Measurements from ENCODE around the gene CD27.

Gene CD27

DNA sequence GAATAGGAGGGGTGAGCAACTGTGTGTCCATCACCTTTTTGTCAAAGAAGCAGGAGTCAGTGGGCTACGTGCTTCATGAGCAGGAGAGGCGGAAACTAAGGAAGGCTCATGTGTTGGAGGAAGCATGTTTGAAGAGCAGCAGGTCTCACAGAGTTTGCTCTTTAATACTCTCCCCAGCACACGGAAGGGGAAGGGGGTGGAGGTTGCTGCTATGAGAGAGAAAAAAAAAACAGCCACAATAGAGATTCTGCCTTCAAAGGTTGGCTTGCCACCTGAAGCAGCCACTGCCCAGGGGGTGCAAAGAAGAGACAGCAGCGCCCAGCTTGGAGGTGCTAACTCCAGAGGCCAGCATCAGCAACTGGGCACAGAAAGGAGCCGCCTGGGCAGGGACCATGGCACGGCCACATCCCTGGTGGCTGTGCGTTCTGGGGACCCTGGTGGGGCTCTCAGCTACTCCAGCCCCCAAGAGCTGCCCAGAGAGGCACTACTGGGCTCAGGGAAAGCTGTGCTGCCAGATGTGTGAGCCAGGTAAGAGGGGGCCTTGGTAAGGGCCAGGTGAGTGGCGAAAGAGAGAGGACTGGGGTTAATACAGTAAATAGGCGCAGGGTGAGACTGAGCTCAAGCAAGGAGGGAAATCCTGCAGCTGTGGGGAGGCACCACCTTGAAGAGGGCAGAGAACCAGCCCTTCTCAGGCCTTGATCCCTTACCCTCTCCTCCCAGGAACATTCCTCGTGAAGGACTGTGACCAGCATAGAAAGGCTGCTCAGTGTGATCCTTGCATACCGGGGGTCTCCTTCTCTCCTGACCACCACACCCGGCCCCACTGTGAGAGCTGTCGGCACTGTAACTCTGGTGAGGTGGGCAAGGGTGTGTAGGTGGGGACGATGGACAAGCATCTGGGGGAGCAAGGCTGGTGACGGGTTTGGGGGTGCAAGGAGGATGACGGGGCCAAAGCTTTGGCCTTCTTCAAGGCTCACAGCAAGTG is at the start of gene CD27:
Gene CD27 (plus strand): TSS at position 252 of the 985 bp plus-strand sequence. CDS start 141 bp downstream, at position 393.
- Mint-ChIP-seq H3K4me3 (peak within 1 kb of the TSS; percentile 97), H3K27me3 (no peaks in the 10 kb centered on the region), H3K4me1 (peaks cover 54% of the 10 kb centered on the region), H3K27ac (peak within 1 kb of the TSS; percentile 93), H3K9me3 (no peaks in the 10 kb centered on the region), H3K36me3 (peaks cover 17% of the 10 kb centered on the region)
- peak; percentile 67 for ATAC-seq (ENCODE audit: low read depth)
- DNase-seq (ENCODE audit: low spot score in 2 of 2) = no peak

DNA sequence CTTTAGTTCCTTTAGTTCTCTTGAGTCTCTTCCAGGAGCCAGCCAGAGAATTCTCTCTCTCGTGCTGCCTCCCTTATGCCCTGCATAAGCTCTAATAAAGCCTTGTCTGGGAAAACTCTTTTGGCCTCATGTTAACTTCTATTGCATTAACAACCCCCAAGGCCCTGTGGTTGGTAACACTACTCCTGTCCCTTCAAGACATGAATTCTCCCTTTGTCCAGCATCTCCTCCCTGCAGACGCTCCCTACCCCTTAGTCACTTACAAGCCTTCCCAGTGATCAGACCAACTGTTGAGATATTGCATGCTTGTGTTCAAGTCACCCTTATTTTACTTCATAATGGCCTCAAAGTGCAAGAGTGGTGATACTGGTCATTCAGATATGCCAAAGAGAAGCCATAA is 48.7 kb upstream of the CD27 start:
- Mint-ChIP-seq H3K9me3 (no peaks in the 10 kb centered on the region), H3K4me3 (no peak overlapping the region), H3K27me3 (peaks cover 6% of the 10 kb centered on the region), H3K27ac (no peak overlapping the region), H3K4me1 (no peaks in the 10 kb centered on the region), H3K36me3 (no peaks in the 10 kb centered on the region)
- DNase-seq (ENCODE audit: low spot score in 2 of 2) = no peak
- ATAC-seq (ENCODE audit: low read depth) = no peak

DNA sequence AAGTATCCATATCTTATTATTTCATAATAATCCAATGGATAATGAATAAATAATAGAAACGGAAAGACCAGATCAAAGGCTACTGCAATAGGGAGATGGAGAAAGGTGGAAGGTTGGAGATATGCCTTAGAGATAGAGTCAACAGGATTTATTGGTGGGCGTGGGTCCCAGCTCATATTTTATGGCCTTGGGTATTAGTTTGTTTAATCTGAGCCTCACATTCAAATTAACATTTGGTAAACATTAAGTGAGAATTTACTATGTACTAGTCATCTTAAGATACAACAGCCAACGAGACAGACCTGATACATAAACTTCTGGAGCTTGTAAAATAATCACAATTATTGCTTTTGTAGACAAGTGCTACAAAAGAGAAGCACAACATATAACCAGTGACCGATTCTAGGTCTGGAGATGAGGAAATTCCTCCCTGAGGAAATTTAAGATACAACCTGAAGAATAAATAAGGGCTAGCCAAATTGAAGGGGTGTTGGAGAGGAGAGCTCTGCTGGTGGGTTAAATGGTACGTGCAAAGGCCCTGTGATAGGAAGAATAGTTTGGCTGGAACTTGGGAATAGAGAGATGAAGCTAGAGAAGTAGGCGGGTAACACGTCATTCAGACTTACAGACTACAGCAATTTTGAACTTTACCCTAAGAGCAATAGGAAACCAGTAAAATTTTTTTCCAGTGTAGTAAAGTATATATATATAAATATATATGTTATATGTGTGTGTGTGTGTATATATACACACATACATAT is 44.7 kb upstream of the CD27 start:
- no peaks in the 10 kb centered on the region for H3K36me3 Mint-ChIP-seq
- ATAC-seq (ENCODE audit: low read depth) = no peak
- H3K9me3 Mint-ChIP-seq = no peaks in the 10 kb centered on the region
- H3K27me3 Mint-ChIP-seq = peaks cover 6% of the 10 kb centered on the region
- H3K4me3 Mint-ChIP-seq = no peak overlapping the region
- no peak overlapping the region for H3K27ac Mint-ChIP-seq
- no peaks in the 10 kb centered on the region for H3K4me1 Mint-ChIP-seq
- no peak for DNase-seq (ENCODE audit: low spot score in 2 of 2)

DNA sequence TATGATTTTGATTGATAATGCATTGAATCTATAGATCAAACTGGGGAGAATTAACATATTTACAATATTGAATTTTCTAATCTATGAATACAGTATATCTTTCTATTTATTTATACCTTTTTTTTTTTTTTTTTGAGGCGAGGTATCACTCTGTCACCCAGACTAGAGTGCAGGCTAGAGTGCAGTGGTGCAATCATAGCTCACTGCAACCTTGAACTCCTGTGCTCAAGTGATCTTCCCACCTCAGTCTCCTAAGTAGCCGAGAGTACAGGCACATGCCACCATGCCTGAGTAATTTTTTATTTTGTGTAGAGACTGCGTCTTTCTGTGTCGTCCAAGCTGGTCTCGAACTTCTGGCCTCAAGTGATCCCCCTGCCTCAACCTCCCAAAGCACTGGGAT is 40.4 kb upstream of the CD27 start:
- ATAC-seq (ENCODE audit: low read depth) (no peak), DNase-seq (ENCODE audit: low spot score in 2 of 2) (no peak)
- H3K27me3 Mint-ChIP-seq = peaks cover 10% of the 10 kb centered on the region
- no peaks in the 10 kb centered on the region for H3K9me3 Mint-ChIP-seq
- no peaks in the 10 kb centered on the region for H3K36me3 Mint-ChIP-seq
- no peak overlapping the region for H3K4me3 Mint-ChIP-seq
- no peak overlapping the region for H3K27ac Mint-ChIP-seq
- no peaks in the 10 kb centered on the region for H3K4me1 Mint-ChIP-seq

DNA sequence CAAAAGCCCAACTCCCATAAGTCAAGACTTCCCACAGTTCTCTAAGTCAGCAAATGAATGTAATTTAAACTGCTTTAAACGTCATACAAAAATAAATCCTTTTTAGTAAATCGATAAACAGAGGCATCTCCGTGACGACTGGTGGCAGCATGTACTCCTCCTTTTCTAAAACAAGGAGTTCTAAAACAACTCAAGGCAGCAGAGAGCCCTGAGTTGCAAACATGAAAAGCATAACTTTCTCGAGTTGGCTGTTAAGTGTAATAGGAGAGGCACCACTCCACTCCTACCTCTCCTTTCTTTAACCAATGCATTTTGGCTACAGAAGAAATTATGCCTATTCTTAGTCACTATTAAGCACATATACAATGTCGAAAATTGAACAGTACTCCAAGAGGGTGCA is 38.8 kb upstream of the CD27 start:
- Mint-ChIP-seq H3K4me1 (no peaks in the 10 kb centered on the region), H3K27me3 (peaks cover 8% of the 10 kb centered on the region), H3K4me3 (no peak overlapping the region), H3K27ac (no peak overlapping the region), H3K36me3 (peaks cover 2% of the 10 kb centered on the region), H3K9me3 (no peaks in the 10 kb centered on the region)
- ATAC-seq (ENCODE audit: low read depth) (no peak), DNase-seq (ENCODE audit: low spot score in 2 of 2) (no peak)

DNA sequence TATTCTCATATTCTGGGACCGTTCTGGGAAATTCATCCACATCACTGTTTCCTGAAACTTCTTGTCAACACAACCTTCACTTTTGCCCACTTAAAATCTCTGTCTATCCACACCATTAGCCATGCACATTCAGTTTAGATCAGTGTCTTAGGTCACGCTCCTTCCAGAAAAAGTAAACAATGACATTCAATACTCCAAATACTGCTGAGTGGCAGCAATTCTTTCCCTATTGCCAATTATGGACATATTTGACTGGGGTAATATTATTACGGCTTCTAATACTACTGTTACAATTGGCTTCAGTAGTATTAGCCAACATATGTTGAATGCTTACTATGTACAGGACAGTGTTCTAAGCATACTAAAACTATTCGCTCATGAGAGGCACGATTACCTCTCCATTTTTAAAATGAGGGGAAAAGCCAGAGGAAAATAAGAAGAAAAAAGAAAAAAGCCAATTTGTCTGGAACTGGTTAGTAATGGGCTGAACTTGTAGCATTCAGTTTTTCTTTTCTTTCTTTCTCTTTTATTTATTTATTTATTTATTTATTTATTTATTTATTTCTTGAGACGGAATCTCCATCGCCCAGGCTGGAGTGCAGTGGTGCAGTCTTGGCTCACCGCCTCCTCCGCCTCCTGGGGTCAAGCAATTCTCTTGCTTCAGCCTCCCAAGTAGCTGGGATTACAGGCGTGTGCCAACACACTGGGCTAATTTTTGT is 37.4 kb upstream of the CD27 start:
- Mint-ChIP-seq H3K27ac (no peak overlapping the region), H3K36me3 (peaks cover 2% of the 10 kb centered on the region), H3K27me3 (peaks cover 8% of the 10 kb centered on the region), H3K4me1 (no peaks in the 10 kb centered on the region), H3K4me3 (no peak overlapping the region), H3K9me3 (no peaks in the 10 kb centered on the region)
- no peak for ATAC-seq (ENCODE audit: low read depth)
- DNase-seq (ENCODE audit: low spot score in 2 of 2) = no peak

DNA sequence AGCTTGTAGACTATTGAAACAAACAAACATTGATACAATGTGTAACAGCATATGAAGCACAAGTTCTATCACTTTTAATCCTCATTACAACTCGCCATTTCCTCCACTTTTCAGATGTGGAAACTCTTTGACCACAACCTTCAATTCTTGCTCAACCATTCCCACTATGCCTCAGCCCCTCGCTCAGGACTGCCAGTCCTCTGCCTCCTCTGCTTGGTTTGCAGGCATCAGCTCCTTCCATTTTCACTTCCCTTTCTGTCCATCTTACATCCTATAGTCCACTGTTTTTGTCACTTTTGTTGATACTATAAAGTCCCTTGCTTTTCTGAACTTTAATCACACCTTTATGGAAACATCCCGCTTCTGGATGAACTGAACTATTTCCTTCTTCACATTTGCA is 28.2 kb upstream of the CD27 start:
- ATAC-seq (ENCODE audit: low read depth) (no peak), DNase-seq (ENCODE audit: low spot score in 2 of 2) (no peak)
- Mint-ChIP-seq H3K4me3 (no peak overlapping the region), H3K27me3 (peaks cover 9% of the 10 kb centered on the region), H3K4me1 (peaks cover 7% of the 10 kb centered on the region), H3K9me3 (no peaks in the 10 kb centered on the region), H3K36me3 (no peaks in the 10 kb centered on the region), H3K27ac (no peak overlapping the region)

DNA sequence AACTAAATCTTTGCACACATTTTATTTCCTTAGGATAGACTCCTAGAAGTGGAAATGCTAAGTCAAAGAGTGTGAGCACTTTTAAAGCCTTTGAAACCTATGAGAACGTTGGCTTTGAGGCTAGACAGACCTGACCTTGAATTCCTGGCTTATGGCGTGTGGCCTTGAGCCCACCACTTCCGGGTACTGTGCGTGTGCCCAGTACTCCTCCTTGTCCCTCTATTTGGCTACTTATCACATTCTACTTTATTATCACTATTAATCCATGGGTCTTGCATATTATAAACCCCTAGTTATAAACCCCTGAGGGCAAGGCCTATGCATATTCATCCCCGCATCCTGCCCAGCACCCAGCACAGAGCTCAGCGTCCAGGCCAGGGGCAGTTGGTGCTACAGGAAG is 26.0 kb upstream of the CD27 start:
- Mint-ChIP-seq H3K36me3 (no peaks in the 10 kb centered on the region), H3K27ac (no peak overlapping the region), H3K27me3 (peaks cover 9% of the 10 kb centered on the region), H3K4me3 (no peak overlapping the region), H3K4me1 (peaks cover 13% of the 10 kb centered on the region), H3K9me3 (no peaks in the 10 kb centered on the region)
- DNase-seq (ENCODE audit: low spot score in 2 of 2) (no peak), ATAC-seq (ENCODE audit: low read depth) (no peak)

DNA sequence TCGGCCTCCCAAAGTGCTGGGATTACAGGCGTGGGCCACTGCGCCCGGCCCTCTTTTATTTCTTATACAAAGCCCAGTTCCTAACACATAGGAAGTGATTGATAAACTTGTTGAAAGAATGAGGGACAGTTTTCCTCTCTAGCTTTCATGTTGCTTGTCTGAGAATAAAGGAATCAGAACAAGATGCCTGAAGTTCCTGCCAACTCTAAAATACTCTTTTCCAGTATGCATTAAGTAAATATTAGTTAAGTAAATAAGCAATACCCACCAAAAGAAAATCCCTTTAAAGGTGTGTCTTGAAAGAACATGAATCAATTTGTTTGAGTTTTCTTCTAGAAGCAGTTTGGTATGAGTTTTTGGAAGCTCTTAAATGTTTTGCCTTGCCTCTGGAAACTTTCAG is 24.4 kb upstream of the CD27 start:
- Mint-ChIP-seq H3K4me3 (no peak overlapping the region), H3K4me1 (peaks cover 15% of the 10 kb centered on the region), H3K36me3 (no peaks in the 10 kb centered on the region), H3K27ac (no peak overlapping the region), H3K9me3 (no peaks in the 10 kb centered on the region), H3K27me3 (peaks cover 9% of the 10 kb centered on the region)
- DNase-seq (ENCODE audit: low spot score in 2 of 2) (no peak), ATAC-seq (ENCODE audit: low read depth) (no peak)

DNA sequence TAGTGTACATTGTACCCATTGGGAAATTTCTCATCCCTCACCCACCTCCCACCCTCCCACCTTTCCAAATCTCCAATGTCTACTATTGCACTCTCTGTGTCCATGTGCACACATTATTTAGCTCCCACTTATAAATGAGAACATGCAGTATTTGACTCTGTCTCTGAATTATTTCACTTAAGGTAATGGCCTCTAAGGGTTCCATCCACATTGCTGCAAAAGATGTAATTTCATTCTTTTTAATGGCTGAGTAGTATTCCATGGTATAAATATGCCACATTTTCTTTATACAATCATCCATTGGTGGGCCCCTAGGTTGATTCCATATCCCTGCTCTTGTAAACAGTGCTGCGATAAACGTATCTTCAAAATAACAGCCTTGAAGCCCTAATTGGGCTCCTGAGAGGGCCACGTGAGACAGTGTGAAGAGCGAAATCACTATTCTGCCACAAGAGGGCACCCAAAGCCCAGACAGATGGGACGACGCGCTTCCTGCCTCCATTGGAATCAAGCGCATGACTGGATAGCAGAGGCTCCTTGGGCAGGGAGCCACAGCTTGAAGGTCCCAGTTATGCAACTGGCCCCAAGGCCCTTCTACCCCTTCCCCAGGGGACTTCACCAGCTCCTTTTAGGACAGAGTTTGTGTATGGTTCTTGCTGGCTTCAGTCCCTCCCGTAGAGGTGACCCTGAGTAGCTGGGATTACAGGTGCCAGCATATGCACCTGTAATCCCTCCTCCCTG is 21.3 kb upstream of the CD27 start:
- Mint-ChIP-seq H3K9me3 (no peaks in the 10 kb centered on the region), H3K36me3 (no peaks in the 10 kb centered on the region), H3K4me1 (peaks cover 29% of the 10 kb centered on the region), H3K4me3 (no peak overlapping the region), H3K27me3 (peaks cover 4% of the 10 kb centered on the region), H3K27ac (peak overlapping the region; percentile 93)
- ATAC-seq (ENCODE audit: low read depth) = peak; percentile 37
- DNase-seq (ENCODE audit: low spot score in 2 of 2) = peak; percentile 64 to 74

DNA sequence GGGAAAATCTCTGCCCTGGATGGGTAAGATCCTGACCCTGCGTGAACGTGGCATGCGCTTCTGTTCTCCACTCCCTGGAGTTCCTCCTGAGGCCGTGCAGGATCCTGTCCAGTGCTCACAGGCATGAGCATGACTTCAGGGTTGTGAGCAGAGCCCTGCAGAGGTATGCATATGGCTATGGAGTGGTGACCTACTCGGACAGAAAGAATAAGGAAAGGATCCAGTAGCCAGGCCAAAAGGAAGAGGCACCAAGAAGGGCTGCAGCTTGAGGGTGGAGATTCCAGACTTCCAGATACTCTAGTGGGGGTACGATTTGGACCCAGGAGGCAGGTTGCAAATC is 20.8 kb upstream of the CD27 start:
- peak overlapping the region; percentile 93 for H3K27ac Mint-ChIP-seq
- no peak overlapping the region for H3K4me3 Mint-ChIP-seq
- H3K9me3 Mint-ChIP-seq = no peaks in the 10 kb centered on the region
- no peak for DNase-seq (ENCODE audit: low spot score in 2 of 2)
- H3K4me1 Mint-ChIP-seq = peaks cover 29% of the 10 kb centered on the region
- no peak for ATAC-seq (ENCODE audit: low read depth)
- peaks cover 4% of the 10 kb centered on the region for H3K27me3 Mint-ChIP-seq
- no peaks in the 10 kb centered on the region for H3K36me3 Mint-ChIP-seq

DNA sequence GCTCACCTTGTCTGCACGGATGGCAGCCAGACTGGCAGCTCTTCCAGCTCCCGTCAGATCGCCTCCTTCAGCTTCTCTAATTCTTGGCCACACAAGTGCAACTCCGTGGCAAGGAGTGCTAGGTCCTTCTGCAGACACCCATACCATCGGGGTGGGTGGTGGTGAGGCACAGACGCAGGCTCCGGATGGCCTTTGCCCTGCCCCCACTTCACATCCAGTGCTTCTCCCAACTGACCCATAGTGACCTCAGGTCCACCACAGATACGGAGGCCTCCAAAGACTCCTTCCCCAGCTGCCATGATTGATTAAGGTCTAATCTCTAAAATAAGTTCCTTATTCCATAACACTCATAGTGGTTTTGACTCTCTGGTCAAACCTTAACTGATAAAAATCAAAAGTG is 19.9 kb upstream of the CD27 start:
- Mint-ChIP-seq H3K4me3 (no peak overlapping the region), H3K27ac (peak overlapping the region; percentile 93)

More for the DNA sequence above, 19.9 kb upstream of the CD27 start:
- Mint-ChIP-seq H3K36me3 (no peaks in the 10 kb centered on the region), H3K9me3 (no peaks in the 10 kb centered on the region), H3K27me3 (no peaks in the 10 kb centered on the region), H3K4me1 (peaks cover 29% of the 10 kb centered on the region)
- DNase-seq (ENCODE audit: low spot score in 2 of 2) = no peak
- ATAC-seq (ENCODE audit: low read depth) = no peak
